ENCODE data around the gene DLG2.

DLG2 gene

GRCh38 chr11:83914995-83915394 lies 1712.1 kb downstream of the DLG2 start:
- DNase-seq (ENCODE audit: insufficient read length, low spot score) (no peak), FAIRE-seq (no peak)
- TF ChIP-seq TAF1 (IDR thresholded peaks at IDR 0.05; ENCODE audit: low read depth, low read length) (no peak), POU2F2 (IDR thresholded peaks at IDR 0.05; ENCODE audit: low read depth, low read length) (no peak), POLR2A (IDR thresholded peaks at IDR 0.05; ENCODE audit: low read depth, low read length) (no peak), SPI1 (IDR thresholded peaks at IDR 0.05; ENCODE audit: low read depth, low read length) (no peak), POLR2AphosphoS5 (IDR thresholded peaks at IDR 0.05; ENCODE audit: low read depth, low read length) (no peak), PAX5 (IDR thresholded peaks at IDR 0.05; ENCODE audit: insufficient read depth, low read length, severe bottlenecking) (no peak)

DNA sequence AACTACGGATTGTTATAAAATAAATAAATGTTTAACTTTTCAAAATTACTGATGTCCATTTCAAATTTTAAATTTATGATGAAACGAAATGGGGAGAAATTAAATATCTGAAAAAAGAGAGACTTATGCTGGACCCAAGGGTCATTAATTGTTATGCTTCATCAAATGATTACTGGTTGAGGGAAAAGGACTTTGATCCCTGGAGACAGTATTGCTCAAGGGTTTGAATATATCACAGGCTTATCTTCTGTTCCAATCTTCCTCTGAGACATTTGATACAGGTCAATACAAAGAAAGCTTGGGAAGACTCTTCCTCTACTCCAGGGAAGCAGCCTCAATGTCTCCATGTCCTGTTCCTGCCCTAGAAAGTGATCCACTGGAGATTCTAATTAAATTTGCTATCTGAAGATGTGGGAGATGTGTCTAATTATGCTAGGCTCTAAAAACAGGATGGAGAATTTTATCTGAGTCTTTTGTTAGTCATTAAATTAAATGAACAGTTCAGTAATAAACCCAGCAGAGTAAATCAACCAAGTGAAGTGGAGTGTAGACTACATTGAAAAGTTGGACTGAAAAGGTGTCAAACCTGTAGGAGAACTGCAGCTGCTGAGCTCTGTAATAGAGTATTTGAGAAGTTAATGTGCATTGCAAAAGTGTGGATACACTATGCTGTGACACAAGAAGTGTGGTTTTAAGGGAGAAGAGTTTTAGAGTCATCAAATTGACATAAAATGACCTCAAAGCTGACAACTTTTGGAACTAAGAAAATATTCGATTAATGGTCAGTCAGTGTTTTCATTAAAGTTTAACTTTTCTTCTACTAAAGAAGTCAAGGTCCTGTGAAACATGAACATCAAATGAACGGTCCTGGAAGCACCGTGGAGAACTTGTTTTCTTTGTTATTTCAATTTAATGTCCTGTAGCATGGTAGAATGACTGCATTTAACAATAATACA lies 1717.3 kb downstream of the DLG2 start:
- TF ChIP-seq TAF1 (IDR thresholded peaks at IDR 0.05; ENCODE audit: low read depth, low read length) (no peak), SPI1 (IDR thresholded peaks at IDR 0.05; ENCODE audit: low read depth, low read length) (no peak), POLR2A (IDR thresholded peaks at IDR 0.05; ENCODE audit: low read depth, low read length) (no peak), POLR2AphosphoS5 (IDR thresholded peaks at IDR 0.05; ENCODE audit: low read depth, low read length) (no peak), POU2F2 (IDR thresholded peaks at IDR 0.05; ENCODE audit: low read depth, low read length) (no peak), PAX5 (IDR thresholded peaks at IDR 0.05; ENCODE audit: insufficient read depth, low read length, severe bottlenecking) (no peak)
- DNase-seq (ENCODE audit: insufficient read length, low spot score) (no peak), FAIRE-seq (no peak)

- no peak for FAIRE-seq
- no peak for DNase-seq (ENCODE audit: insufficient read length, low spot score)
- no peak for TF ChIP-seq PAX5 (IDR thresholded peaks at IDR 0.05; ENCODE audit: insufficient read depth, low read length, severe bottlenecking)
Observed at GRCh38 chr11:83908298-83908856, 1718.8 kb downstream of the DLG2 start.

DNA sequence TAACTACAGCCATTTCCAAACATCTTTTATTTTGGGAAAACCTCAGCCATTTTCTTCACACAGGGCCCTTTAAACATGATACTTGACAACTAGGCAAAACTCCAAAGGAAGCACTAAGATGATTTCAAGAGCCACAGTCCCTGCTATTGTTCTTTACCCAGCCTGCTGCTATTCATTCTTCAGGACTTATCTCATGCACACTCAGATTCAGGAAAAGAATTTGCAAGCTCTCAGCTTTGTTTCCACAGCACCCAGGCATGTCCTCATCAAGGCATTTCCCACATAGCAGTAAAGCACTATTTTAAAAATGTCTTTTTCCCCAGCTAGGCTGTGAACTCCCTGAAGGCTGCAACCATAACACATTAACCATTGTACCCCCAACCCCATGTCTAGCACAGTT lies 1731.6 kb downstream of the DLG2 start:
- TF ChIP-seq POU2F2 (IDR thresholded peaks at IDR 0.05; ENCODE audit: low read depth, low read length) = no peak
- TF ChIP-seq POLR2AphosphoS5 (IDR thresholded peaks at IDR 0.05; ENCODE audit: low read depth, low read length) = no peak
- no peak for TF ChIP-seq POLR2A (IDR thresholded peaks at IDR 0.05; ENCODE audit: low read depth, low read length)
- TF ChIP-seq PAX5 (IDR thresholded peaks at IDR 0.05; ENCODE audit: insufficient read depth, low read length, severe bottlenecking) = no peak
- TF ChIP-seq TAF1 (IDR thresholded peaks at IDR 0.05; ENCODE audit: low read depth, low read length) = no peak
- no peak for TF ChIP-seq SPI1 (IDR thresholded peaks at IDR 0.05; ENCODE audit: low read depth, low read length)
- FAIRE-seq (no peak), DNase-seq (ENCODE audit: insufficient read length, low spot score) (no peak)

GRCh38 chr11:83881428-83881827 lies 1745.7 kb downstream of the DLG2 start:
- FAIRE-seq (no peak), DNase-seq (ENCODE audit: insufficient read length, low spot score) (no peak)
- TF ChIP-seq POLR2AphosphoS5 (IDR thresholded peaks at IDR 0.05; ENCODE audit: low read depth, low read length) (no peak), POU2F2 (IDR thresholded peaks at IDR 0.05; ENCODE audit: low read depth, low read length) (no peak), TAF1 (IDR thresholded peaks at IDR 0.05; ENCODE audit: low read depth, low read length) (no peak), POLR2A (IDR thresholded peaks at IDR 0.05; ENCODE audit: low read depth, low read length) (no peak), PAX5 (IDR thresholded peaks at IDR 0.05; ENCODE audit: insufficient read depth, low read length, severe bottlenecking) (no peak), SPI1 (IDR thresholded peaks at IDR 0.05; ENCODE audit: low read depth, low read length) (no peak)

DNA sequence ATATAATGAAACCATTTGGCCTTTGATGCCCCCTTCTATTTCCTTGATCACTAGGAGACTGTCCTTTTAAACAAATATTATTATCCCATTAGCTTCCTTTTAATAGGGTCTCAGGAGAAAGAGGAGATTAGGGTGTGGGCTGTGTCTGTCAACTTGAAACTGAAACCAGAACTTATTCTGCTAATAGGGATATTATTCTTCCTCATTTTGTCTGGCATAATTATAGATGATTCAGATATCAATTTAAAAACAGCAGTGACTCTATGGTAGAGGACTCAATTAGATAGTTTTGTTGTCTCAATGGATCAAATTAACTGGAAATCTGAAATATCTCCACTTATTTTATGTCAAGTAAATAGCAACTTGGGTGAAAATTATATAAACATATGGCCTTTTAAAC lies 1756.1 kb downstream of the DLG2 start:
- TF ChIP-seq POU2F2 (IDR thresholded peaks at IDR 0.05; ENCODE audit: low read depth, low read length) = no peak
- TF ChIP-seq TAF1 (IDR thresholded peaks at IDR 0.05; ENCODE audit: low read depth, low read length) = no peak
- no peak for TF ChIP-seq PAX5 (IDR thresholded peaks at IDR 0.05; ENCODE audit: insufficient read depth, low read length, severe bottlenecking)
- no peak for TF ChIP-seq POLR2AphosphoS5 (IDR thresholded peaks at IDR 0.05; ENCODE audit: low read depth, low read length)
- no peak for TF ChIP-seq POLR2A (IDR thresholded peaks at IDR 0.05; ENCODE audit: low read depth, low read length)
- no peak for TF ChIP-seq SPI1 (IDR thresholded peaks at IDR 0.05; ENCODE audit: low read depth, low read length)
- no peak for DNase-seq (ENCODE audit: insufficient read length, low spot score)
- no peak for FAIRE-seq

- FAIRE-seq (no peak), DNase-seq (ENCODE audit: insufficient read length, low spot score) (no peak)
- TF ChIP-seq TAF1 (IDR thresholded peaks at IDR 0.05; ENCODE audit: low read depth, low read length) = no peak
- no peak for TF ChIP-seq POLR2A (IDR thresholded peaks at IDR 0.05; ENCODE audit: low read depth, low read length)
- no peak for TF ChIP-seq POLR2AphosphoS5 (IDR thresholded peaks at IDR 0.05; ENCODE audit: low read depth, low read length)
- no peak for TF ChIP-seq POU2F2 (IDR thresholded peaks at IDR 0.05; ENCODE audit: low read depth, low read length)
- no peak for TF ChIP-seq PAX5 (IDR thresholded peaks at IDR 0.05; ENCODE audit: insufficient read depth, low read length, severe bottlenecking)
- TF ChIP-seq SPI1 (IDR thresholded peaks at IDR 0.05; ENCODE audit: low read depth, low read length) = no peak
Observed at GRCh38 chr11:83866655-83867054, 1760.5 kb downstream of the DLG2 start.

GRCh38 chr11:83865636-83866461 lies 1761.3 kb downstream of the DLG2 start:
- FAIRE-seq (no peak), DNase-seq (ENCODE audit: insufficient read length, low spot score) (no peak)

More at GRCh38 chr11:83865636-83866461, 1761.3 kb downstream of the DLG2 start:
- TF ChIP-seq POLR2AphosphoS5 (IDR thresholded peaks at IDR 0.05; ENCODE audit: low read depth, low read length) = no peak
- no peak for TF ChIP-seq SPI1 (IDR thresholded peaks at IDR 0.05; ENCODE audit: low read depth, low read length)
- TF ChIP-seq POU2F2 (IDR thresholded peaks at IDR 0.05; ENCODE audit: low read depth, low read length) = no peak
- no peak for TF ChIP-seq PAX5 (IDR thresholded peaks at IDR 0.05; ENCODE audit: insufficient read depth, low read length, severe bottlenecking)
- TF ChIP-seq TAF1 (IDR thresholded peaks at IDR 0.05; ENCODE audit: low read depth, low read length) = no peak
- no peak for TF ChIP-seq POLR2A (IDR thresholded peaks at IDR 0.05; ENCODE audit: low read depth, low read length)

All from GM12891 (cell line).